Measurements from ENCODE around the gene MUC5AC.
"Not testable (repeated sequence)": the region's sequence is repeated elsewhere in the genome, so short reads cannot be mapped to it uniquely, and the experiment has no call there.

Gene MUC5AC

GRCh38 chr11:1239596-1240205 is 81.9 kb downstream of the MUC5AC start:
- no peak for FAIRE-seq

- FAIRE-seq = no peak
Observed at GRCh38 chr11:1240771-1241170, 83.0 kb downstream of the MUC5AC start.

DNA sequence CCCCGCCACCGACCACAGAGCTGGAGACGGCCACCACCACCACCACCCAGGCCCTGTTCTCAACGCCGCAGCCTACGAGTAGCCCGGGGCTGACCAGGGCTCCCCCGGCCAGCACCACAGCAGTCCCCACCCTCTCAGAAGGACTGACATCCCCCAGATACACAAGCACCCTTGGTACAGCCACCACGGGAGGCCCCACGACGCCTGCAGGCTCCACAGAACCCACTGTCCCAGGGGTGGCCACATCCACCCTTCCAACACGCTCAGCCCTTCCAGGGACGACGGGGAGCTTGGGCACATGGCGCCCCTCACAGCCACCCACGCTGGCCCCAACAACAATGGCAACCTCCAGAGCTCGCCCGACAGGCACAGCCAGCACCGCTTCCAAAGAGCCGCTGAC is 84.0 kb downstream of the MUC5AC start:
- FAIRE-seq = no peak

DNA sequence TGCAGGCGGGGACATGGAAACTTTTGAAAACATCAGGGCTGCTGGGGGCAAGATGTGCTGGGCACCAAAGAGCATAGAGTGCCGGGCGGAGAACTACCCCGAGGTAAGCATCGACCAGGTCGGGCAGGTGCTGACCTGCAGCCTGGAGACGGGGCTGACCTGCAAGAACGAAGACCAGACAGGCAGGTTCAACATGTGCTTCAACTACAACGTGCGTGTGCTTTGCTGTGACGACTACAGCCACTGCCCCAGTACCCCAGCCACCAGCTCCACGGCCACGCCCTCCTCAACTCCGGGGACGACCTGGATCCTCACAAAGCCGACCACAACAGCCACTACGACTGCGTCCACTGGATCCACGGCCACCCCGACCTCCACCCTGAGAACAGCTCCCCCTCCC is 84.5 kb downstream of the MUC5AC start:
- no peak for FAIRE-seq

DNA sequence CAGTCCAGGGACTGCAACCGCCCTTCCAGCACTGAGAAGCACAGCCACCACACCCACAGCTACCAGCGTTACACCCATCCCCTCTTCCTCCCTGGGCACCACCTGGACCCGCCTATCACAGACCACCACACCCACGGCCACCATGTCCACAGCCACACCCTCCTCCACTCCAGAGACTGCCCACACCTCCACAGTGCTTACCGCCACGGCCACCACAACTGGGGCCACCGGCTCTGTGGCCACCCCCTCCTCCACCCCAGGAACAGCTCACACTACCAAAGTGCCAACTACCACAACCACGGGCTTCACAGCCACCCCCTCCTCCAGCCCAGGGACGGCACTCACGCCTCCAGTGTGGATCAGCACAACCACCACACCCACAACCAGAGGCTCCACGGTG is 85.0 kb downstream of the MUC5AC start:
- FAIRE-seq = not testable (repeated sequence)

DNA sequence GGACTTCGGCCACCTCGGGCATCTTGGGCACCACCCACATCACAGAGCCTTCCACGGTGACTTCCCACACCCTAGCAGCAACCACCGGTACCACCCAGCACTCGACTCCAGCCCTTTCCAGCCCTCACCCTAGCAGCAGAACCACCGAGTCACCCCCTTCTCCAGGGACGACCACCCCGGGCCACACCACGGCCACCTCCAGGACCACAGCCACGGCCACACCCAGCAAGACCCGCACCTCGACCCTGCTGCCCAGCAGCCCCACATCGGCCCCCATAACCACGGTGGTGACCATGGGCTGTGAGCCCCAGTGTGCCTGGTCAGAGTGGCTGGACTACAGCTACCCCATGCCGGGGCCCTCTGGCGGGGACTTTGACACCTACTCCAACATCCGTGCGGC is 85.8 kb downstream of the MUC5AC start:
- not testable (repeated sequence) for FAIRE-seq

DNA sequence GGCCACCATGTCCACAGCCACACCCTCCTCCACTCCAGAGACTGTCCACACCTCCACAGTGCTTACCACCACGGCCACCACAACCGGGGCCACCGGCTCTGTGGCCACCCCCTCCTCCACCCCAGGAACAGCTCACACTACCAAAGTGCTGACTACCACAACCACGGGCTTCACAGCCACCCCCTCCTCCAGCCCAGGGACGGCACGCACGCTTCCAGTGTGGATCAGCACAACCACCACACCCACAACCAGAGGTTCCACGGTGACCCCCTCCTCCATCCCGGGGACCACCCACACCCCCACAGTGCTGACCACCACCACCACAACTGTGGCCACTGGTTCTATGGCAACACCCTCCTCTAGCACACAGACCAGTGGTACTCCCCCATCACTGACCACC is 86.8 kb downstream of the MUC5AC start:
- not testable (repeated sequence) for FAIRE-seq

DNA sequence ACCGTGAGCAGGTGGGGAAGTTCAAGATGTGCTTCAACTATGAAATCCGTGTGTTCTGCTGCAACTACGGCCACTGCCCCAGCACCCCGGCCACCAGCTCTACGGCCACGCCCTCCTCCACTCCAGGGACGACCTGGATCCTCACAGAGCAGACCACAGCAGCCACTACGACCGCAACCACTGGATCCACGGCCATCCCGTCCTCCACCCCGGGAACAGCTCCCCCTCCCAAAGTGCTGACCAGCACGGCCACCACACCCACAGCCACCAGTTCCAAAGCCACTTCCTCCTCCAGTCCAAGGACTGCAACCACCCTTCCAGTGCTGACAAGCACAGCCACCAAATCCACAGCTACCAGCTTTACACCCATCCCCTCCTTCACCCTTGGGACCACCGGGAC is 88.0 kb downstream of the MUC5AC start:
- not testable (repeated sequence) for FAIRE-seq

DNA sequence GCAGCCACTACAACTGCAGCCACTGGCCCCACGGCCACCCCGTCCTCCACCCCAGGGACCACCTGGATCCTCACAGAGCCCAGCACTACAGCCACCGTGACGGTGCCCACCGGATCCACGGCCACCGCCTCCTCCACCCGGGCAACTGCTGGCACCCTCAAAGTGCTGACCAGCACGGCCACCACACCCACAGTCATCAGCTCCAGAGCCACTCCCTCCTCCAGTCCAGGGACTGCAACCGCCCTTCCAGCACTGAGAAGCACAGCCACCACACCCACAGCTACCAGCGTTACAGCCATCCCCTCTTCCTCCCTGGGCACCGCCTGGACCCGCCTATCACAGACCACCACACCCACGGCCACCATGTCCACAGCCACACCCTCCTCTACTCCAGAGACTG is 88.5 kb downstream of the MUC5AC start:
- not testable (repeated sequence) for FAIRE-seq

GRCh38 chr11:1247026-1247425 is 89.3 kb downstream of the MUC5AC start:
- FAIRE-seq = not testable (repeated sequence)

GRCh38 chr11:1248951-1249350 is 91.2 kb downstream of the MUC5AC start:
- not testable (repeated sequence) for FAIRE-seq

GRCh38 chr11:1250411-1250810 is 92.7 kb downstream of the MUC5AC start:
- FAIRE-seq = not testable (repeated sequence)

All from islet of Langerhans (tissue), 1 donor.